Sigmoid colon (tissue), 3 donors: ENCODE data around the gene CLN3.

Source experiments
- CTCF ChIP-seq, 4 experiments: fragments of 450-650 bp in 3 of 4; fragments of 200-600 bp in 1 of 4; IDR thresholded peaks; one replicate each; pipeline ENCODE4 v1.5.1; 2016 to 2019; ENCODE audit warnings: antibody characterized with exemption in 4 of 4, mild to moderate bottlenecking in 3 of 4, moderate library complexity in 2 of 4
- POLR2A ChIP-seq, 2 donors: fragments of 450-650 bp; IDR thresholded peaks; one replicate each; pipeline ENCODE4 v1.6.1; 2016; ENCODE audit warnings: antibody characterized with exemption in 2 of 2, mild to moderate bottlenecking in 2 of 2, moderate library complexity in 2 of 2

DNA sequence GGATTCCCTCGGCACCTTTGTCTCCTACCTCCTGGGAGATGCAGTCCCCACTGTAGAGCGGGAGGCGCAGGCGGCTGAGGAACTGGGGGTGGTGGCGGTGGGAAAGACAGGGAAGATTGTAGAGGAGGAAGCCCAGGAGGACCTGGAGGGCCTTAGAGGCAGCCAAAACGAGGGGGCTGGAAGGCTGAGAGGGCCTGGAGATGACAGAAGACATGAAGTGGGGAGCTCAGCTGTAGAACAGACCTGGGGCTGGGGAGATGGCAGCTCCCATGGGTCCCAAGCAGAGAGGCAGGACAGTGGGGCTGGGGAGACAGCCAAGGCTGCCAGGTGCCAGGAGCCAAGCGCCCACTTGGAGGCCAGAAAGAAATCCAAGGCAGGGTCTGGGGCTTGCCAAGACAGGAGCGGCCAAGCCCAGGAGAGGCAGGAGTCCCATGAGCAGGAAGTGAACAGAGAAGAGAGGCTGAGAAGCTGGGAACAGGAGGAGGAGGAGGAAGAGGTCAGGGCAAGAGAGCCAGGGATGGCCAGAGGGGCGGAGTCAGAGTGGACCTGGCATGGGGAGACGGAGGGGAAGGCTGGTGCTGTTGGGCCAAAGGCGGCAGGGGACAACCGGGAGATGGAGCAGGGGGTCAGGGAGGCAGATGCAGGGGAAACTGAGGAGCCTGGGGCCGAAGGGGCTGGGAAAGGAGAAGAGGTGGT, 3.4 kb upstream of the CLN3 start:
- no peak for TF ChIP-seq CTCF (IDR thresholded peaks at IDR 0.05)
- TF ChIP-seq POLR2A (IDR thresholded peaks at IDR 0.05) = no peak
